PC-3 (cell line): ENCODE measurements around the gene ZNF343. TPM values are rescaled to one million over a fixed set of nuclear protein-coding genes. Genes with fewer than 3 reads are reported as not detected.

Source experiments
- ATAC-seq: fragments of 200-7000 bp; cut with Tn5 transposase; 2 replicates; pipeline ENCODE4 v1.9.1; 2020; ENCODE audit warnings: mild to moderate bottlenecking, moderate library complexity
- BruUV-seq: library from RNA; stranded (reverse); fragments of 400-500 nt; replicated peaks from 2 replicates; lab custom pipeline; 2021; lab: Mats Ljungman, UMichigan
- CTCF ChIA-PET: fragments of 300-600 bp; sonication (Branson Sonifier 250); formaldehyde crosslinking; loops from one replicate; lab custom pipeline; 2022; ENCODE audit warnings: antibody characterized with exemption; lab: Charles Lee
- POLR2A ChIA-PET: fragments of 300-600 bp; sonication (Branson Sonifier 250); formaldehyde crosslinking; loops from one replicate; lab custom pipeline; 2022; ENCODE audit warnings: antibody characterized with exemption; ENCODE audit not compliant: unreplicated experiment; lab: Charles Lee
- DNase-seq: peaks from one replicate; pipeline ENCODE4 v3.0.0-alpha.2; 2015
- H2AFZ ChIP-seq: fragments of 300-600 bp; sonication (generic); 2 replicates; pipeline ENCODE4 v1.6.0; 2016; ENCODE audit warnings: antibody characterized with exemption, low read length
- H3F3A ChIP-seq: fragments of 300-600 bp; sonication (generic); one replicate; pipeline ENCODE4 v1.6.0; 2017; ENCODE audit warnings: antibody characterized with exemption, low read length, control low read depth, mild to moderate bottlenecking; ENCODE audit not compliant: unreplicated experiment
- H3K27ac ChIP-seq: fragments of 300-600 bp; sonication (generic); 2 replicates; pipeline ENCODE4 v1.5.1; 2016; ENCODE audit warnings: mild to moderate bottlenecking, low read length
- H3K27me3 ChIP-seq: fragments of 300-600 bp; sonication (generic); 2 replicates; pipeline ENCODE4 v1.6.1; 2016; ENCODE audit warnings: low read length, mixed read lengths
- H3K36me3 ChIP-seq: fragments of 300-600 bp; sonication (generic); 2 replicates; pipeline ENCODE4 v1.6.1; 2016; ENCODE audit warnings: low read depth, mixed run types, low read length, mixed read lengths
- H3K4me1 ChIP-seq: fragments of 300-600 bp; sonication (generic); 2 replicates; pipeline ENCODE4 v1.5.1; 2016; ENCODE audit warnings: low read length; ENCODE audit not compliant: insufficient read depth
- H3K4me2 ChIP-seq: fragments of 300-600 bp; sonication (generic); 2 replicates; pipeline ENCODE4 v1.6.0; 2016; ENCODE audit warnings: low read length
- H3K4me3 ChIP-seq: fragments of 300-600 bp; sonication (generic); 2 replicates; pipeline ENCODE4 v1.5.1; 2016; ENCODE audit warnings: mild to moderate bottlenecking, low read length, mixed read lengths
- H3K79me2 ChIP-seq: fragments of 300-600 bp; sonication (generic); 2 replicates; pipeline ENCODE4 v1.6.1; 2017; ENCODE audit warnings: low read length, mixed read lengths
- H3K9ac ChIP-seq: fragments of 300-600 bp; sonication (generic); 2 replicates; pipeline ENCODE4 v1.6.0; 2016; ENCODE audit warnings: mild to moderate bottlenecking, low read length
- H3K9me2 ChIP-seq: fragments of 300-600 bp; sonication (generic); replicated peaks from 2 replicates; pipeline ENCODE4 v1.6.1; 2016; ENCODE audit warnings: mixed run types, low read length, mixed read lengths
- H3K9me3 ChIP-seq: fragments of 300-600 bp; sonication (generic); 2 replicates; pipeline ENCODE4 v1.6.1; 2016; ENCODE audit warnings: low read length, mixed read lengths
- H4K20me1 ChIP-seq: fragments of 300-600 bp; sonication (generic); 2 replicates; pipeline ENCODE4 v1.6.1; 2016; ENCODE audit warnings: low read length, mixed read lengths
- CTCF ChIP-seq: fragments of 300-600 bp; sonication (generic); conservative IDR thresholded peaks from 2 replicates; pipeline ENCODE4 v1.5.1; 2017; ENCODE audit warnings: antibody characterized with exemption, low read depth, mild to moderate bottlenecking, low read length
- EZH2 ChIP-seq: fragments of 300-600 bp; sonication (generic); IDR thresholded peaks from one replicate; pipeline ENCODE4 v1.6.1; 2017; ENCODE audit warnings: antibody characterized with exemption, mild to moderate bottlenecking, low read length; ENCODE audit not compliant: unreplicated experiment
- EZH2phosphoT487 ChIP-seq: fragments of 300-600 bp; sonication (generic); IDR thresholded peaks from 2 replicates; pipeline ENCODE4 v1.6.1; 2018; ENCODE audit warnings: mild to moderate bottlenecking, antibody characterized with exemption, low read length, borderline replicate concordance
- intact Hi-C: fragments of 100-400 bp; cut with micrococcal nuclease; formaldehyde crosslinking; loops from 2 replicates; pipeline ENCODE4 v1.9.0; 2023
- total RNA-seq: library from RNA; depleted of rRNA; stranded (reverse); fragments of >200 nt; gene quantifications from 2 replicates; pipeline ENCODE4 v1.2.3, GENCODE V29; 2014

Gene ZNF343
- total RNA-seq, 1 experiment from 2014 or later = 7.7 TPM

- ChIA-PET POLR2A (no interaction called here), CTCF (no interaction called here)
- Histone ChIP-seq H3K4me2 (no peak overlapping the region), H3F3A (no peaks in the 10 kb centered on the region), H3K27ac (no peak overlapping the region), H3K4me3 (no peak overlapping the region), H2AFZ (no peak overlapping the region), H3K27me3 (no peaks in the 10 kb centered on the region), H3K79me2 (no peaks in the 10 kb centered on the region), H3K36me3 (peaks cover 30% of the 10 kb centered on the region; the same call in 1 of the 2 replicates), H4K20me1 (no peaks in the 10 kb centered on the region), H3K9me3 (no peaks in the 10 kb centered on the region), H3K9me2 (no peaks in the 10 kb centered on the region), H3K9ac (no peak overlapping the region), H3K4me1 (no peaks in the 10 kb centered on the region)
- ATAC-seq (no peak), DNase-seq (no peak)
- BruUV-seq = no TSS peak
- TF ChIP-seq CTCF (no peak), EZH2 (no peak), EZH2phosphoT487 (no peak)
- intact Hi-C loops = no loop called here
Measured at GRCh38 chr20:2485661-2486060, 23.1 kb downstream of the ZNF343 start.

- POLR2A ChIA-PET = no interaction called here
- ATAC-seq (no peak), DNase-seq (no peak)
- Histone ChIP-seq H3K9me3 (no peaks in the 10 kb centered on the region), H3K27ac (no peak overlapping the region), H2AFZ (no peak overlapping the region), H3K4me1 (no peaks in the 10 kb centered on the region), H3F3A (no peaks in the 10 kb centered on the region), H3K36me3 (peaks cover 30% of the 10 kb centered on the region; the same call in 1 of the 2 replicates), H4K20me1 (no peaks in the 10 kb centered on the region), H3K4me3 (no peak overlapping the region), H3K9me2 (no peaks in the 10 kb centered on the region), H3K9ac (no peak overlapping the region), H3K27me3 (no peaks in the 10 kb centered on the region), H3K4me2 (no peak overlapping the region), H3K79me2 (no peaks in the 10 kb centered on the region)
- intact Hi-C loops = no loop called here
- no TSS peak for BruUV-seq
- TF ChIP-seq CTCF (no peak), EZH2 (no peak), EZH2phosphoT487 (no peak)
- CTCF ChIA-PET = no interaction called here
Measured at GRCh38 chr20:2485080-2485479, 23.6 kb downstream of the ZNF343 start.

- Histone ChIP-seq H3K79me2 (no peaks in the 10 kb centered on the region), H3K9me2 (no peaks in the 10 kb centered on the region), H3F3A (no peaks in the 10 kb centered on the region), H3K27ac (no peak overlapping the region), H3K4me1 (no peaks in the 10 kb centered on the region), H3K4me2 (no peak overlapping the region), H3K9ac (no peak overlapping the region), H3K27me3 (no peaks in the 10 kb centered on the region), H3K4me3 (no peak overlapping the region), H3K9me3 (no peaks in the 10 kb centered on the region), H3K36me3 (peaks cover 25% of the 10 kb centered on the region; the same call in 1 of the 2 replicates), H4K20me1 (no peaks in the 10 kb centered on the region), H2AFZ (no peak overlapping the region)
- intact Hi-C loops = no loop called here
- no peak for DNase-seq
- ATAC-seq = no peak
- POLR2A ChIA-PET = no interaction called here
- BruUV-seq = no TSS peak
- TF ChIP-seq EZH2phosphoT487 = no peak
- TF ChIP-seq EZH2 = no peak
- TF ChIP-seq CTCF = no peak
- CTCF ChIA-PET = no interaction called here
Measured at GRCh38 chr20:2483504-2483903, 25.2 kb downstream of the ZNF343 start.
